MG63 (cell line): ENCODE measurements around the gene TM2D1. TPM values are rescaled to one million over a fixed set of nuclear protein-coding genes. Genes with fewer than 3 reads are reported as not detected.

Experiments
- DNase-seq: peaks from one replicate; pipeline ENCODE4 v3.0.0-alpha.2; 2020
- H3K27me3 ChIP-seq: fragments of 250-450 bp; sonication (Bioruptor Pico); 2 replicates; pipeline ENCODE4 v1.5.1; 2020; ENCODE audit warnings: mild to moderate bottlenecking, moderate library complexity
- H3K36me3 ChIP-seq: fragments of 250-450 bp; sonication (Bioruptor Pico); 2 replicates; pipeline ENCODE4 v1.5.1; 2020; ENCODE audit warnings: mild to moderate bottlenecking, moderate library complexity
- H3K4me3 ChIP-seq: fragments of 250-450 bp; sonication (Bioruptor Pico); 2 replicates; pipeline ENCODE4 v1.5.1; 2020; ENCODE audit warnings: mild to moderate bottlenecking, moderate library complexity
- H3K9me3 ChIP-seq: fragments of 250-450 bp; sonication (Bioruptor Pico); 2 replicates; pipeline ENCODE4 v1.5.1; 2020; ENCODE audit warnings: mild to moderate bottlenecking, moderate library complexity
- total RNA-seq: library from RNA; depleted of rRNA; stranded (reverse); fragments of >200 nt; shearing (Covaris generic); gene quantifications from 2 replicates; pipeline ENCODE4 v1.2.3, GENCODE V29; 2014; ENCODE audit warnings: low replicate concordance; rRNA removed

TM2D1 gene
- total RNA-seq, 1 experiment from 2014 or later = 16.5 TPM

DNA sequence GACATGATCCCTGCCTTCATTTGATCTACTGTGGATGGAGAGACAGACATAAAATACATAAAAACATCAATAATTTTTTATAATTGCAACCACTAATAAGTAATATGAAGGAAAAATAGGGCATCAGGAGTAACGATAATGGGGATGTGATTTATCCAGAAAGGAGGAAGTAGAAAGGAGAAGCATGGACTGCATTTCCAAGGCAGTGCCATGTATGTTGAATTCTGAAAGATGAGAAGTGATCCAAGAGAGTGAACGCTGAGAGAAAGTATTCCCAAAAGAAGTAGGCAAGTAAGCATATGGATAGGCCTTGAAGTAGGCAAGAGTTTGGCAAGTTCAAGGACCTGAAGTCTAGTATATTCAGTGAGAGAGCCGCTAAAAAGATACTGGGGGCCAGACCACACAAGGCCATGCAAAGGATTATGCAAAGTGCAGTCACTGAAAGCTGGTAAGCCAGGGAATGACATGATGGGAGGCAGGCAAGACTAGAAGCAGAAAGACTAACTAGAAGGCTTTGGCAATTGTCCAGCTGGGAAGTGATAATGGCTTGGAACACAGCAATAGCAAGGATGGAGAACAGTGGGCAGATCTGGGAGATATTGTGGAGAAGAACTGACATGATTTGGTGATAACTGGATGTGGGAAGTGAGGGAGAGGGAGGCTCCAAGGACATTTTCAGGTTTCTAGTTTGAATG, 85.9 kb downstream of the TM2D1 start:
- DNase-seq = no peak
- Histone ChIP-seq H3K27me3 (no peaks in the 10 kb centered on the region), H3K9me3 (no peaks in the 10 kb centered on the region), H3K4me3 (no peak overlapping the region), H3K36me3 (no peaks in the 10 kb centered on the region)

DNA sequence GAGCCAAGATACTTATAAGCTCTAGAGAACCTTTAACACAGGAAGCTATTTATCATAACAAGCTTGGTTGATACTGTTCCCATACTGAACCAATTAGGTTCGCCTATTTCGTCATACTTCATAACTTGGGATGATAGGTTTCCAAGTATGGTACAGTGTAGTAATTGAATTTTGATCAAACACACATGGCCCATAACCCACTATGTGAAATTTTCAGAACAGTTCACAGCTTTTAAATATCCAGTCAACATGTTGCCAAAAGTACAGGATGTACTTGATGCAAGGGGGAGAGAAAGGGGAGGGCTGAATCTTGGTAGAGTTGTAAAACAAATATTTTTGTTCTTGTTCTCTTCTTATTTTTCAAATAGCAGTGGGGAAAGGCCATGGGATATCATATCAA, 86.6 kb downstream of the TM2D1 start:
- Histone ChIP-seq H3K9me3 (no peaks in the 10 kb centered on the region), H3K4me3 (no peak overlapping the region), H3K36me3 (no peaks in the 10 kb centered on the region), H3K27me3 (no peaks in the 10 kb centered on the region)
- DNase-seq = no peak

DNA sequence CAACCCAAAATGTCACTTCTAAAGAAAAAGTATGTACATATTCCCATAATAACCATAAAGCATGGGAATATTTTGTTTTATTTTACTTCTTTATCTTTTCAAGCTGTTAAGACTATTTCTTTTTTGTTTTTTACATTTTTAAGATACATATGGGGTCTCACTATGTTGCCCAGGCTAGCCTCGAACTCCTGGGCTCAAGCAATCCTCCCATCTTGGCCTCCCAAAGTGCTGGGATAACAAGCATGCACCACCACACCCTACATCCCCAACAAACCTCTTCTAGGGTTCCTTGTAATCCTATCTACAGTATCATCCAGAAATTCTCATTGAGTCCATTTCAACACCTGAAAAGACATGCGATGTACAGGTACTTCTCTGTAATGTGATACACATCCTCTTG, 87.5 kb downstream of the TM2D1 start:
- Histone ChIP-seq H3K9me3 (no peaks in the 10 kb centered on the region), H3K4me3 (no peak overlapping the region), H3K36me3 (no peaks in the 10 kb centered on the region), H3K27me3 (no peaks in the 10 kb centered on the region)
- DNase-seq = no peak

DNA sequence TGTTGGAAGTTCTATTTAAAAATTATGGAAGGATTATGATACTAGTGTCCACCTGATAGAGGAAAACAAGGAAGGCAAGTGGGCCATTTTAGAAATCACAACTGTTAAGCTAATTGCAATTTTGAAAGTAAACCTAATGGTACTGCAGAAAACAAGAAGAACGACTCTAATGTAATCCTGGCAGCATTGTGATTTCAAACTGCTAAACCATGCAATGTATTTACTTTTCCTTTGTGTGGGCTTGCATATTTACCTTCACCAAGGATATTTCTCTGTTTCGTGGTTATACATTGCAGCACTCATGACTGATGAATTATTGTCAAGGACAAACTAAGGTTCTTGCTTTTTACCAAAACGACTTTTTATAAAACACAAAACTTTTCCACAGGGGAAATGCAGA, 88.1 kb downstream of the TM2D1 start:
- Histone ChIP-seq H3K9me3 (no peaks in the 10 kb centered on the region), H3K4me3 (no peak overlapping the region), H3K36me3 (no peaks in the 10 kb centered on the region), H3K27me3 (no peaks in the 10 kb centered on the region)
- DNase-seq = no peak

DNA sequence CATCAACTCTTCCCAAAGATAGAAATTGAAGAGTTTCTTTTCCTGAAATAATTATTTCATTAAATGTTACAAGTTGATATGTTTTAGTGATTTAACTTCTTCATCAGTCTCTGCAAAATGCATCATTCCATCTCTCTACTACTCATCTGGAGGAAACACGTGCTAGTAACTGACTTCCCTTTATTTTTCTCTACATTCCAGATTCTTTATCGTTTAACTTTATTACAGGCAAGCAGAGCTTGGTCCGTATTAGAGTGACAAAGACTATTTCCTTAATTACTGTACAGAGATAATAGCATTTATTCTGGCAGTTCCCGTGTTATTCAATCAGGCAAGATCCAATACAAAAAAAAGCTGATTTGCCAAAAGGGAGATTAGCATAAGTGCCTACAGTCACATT, 88.6 kb downstream of the TM2D1 start:
- H3K4me3 ChIP-seq = no peak overlapping the region
- no peaks in the 10 kb centered on the region for H3K27me3 ChIP-seq
- DNase-seq = no peak
- H3K36me3 ChIP-seq = no peaks in the 10 kb centered on the region
- H3K9me3 ChIP-seq = no peaks in the 10 kb centered on the region

DNA sequence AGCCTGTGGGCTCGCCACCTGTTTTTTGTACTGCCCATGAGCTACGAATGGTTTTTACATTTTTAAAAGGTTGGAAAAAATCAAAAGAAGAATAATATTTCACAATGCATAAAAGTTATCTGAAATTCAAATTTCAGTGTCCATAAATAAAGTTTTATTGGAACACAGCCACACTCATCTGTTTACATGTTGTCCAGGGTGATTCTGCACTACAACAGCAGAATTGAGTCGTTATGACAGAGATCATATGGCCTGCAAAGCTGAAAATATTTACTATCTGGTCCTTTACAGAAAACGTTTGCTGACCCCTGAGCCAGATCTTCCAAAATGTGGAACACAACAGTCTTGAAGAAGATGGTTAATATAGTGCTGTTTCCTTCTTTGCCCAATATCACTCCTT, 89.4 kb downstream of the TM2D1 start:
- Histone ChIP-seq H3K27me3 (no peaks in the 10 kb centered on the region), H3K4me3 (no peak overlapping the region), H3K9me3 (no peaks in the 10 kb centered on the region), H3K36me3 (no peaks in the 10 kb centered on the region)
- no peak for DNase-seq

DNA sequence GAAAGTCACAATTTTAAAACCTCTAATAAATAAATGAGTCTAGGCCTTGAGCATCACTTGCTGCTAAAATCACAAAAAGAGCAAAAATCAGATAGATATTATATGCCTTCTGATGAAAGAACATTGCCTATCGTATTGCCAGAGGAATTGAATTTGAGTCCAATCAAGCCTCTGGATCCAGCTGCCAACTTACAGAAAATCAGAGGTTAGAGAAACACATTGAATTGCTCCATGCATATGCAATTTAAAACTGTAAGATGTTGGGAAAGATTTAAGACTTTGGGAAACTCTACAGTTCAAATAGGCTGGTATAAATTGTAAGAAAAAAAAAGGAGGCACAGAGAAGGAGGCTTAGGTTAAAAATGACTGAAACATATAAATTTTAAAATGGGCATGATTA, 93.5 kb downstream of the TM2D1 start:
- H3K36me3 ChIP-seq = no peaks in the 10 kb centered on the region
- H3K27me3 ChIP-seq = no peaks in the 10 kb centered on the region
- no peaks in the 10 kb centered on the region for H3K9me3 ChIP-seq
- no peak for DNase-seq
- H3K4me3 ChIP-seq = no peak overlapping the region

Other genes starting within 250 kb of the TM2D1 start
- 2.6 and 3.0 TPM in 2 replicates for gene PATJ, start 17.3 kb upstream of the TM2D1 start, total RNA-seq